Hematopoietic multipotent progenitor cell treated with erythropoietin and hydrocortisone succinate and interleukin-3 and kit ligand, for 15 days (in vitro differentiated cells): ENCODE data around the gene SYT9.
"Not testable (repeated sequence)": the region's sequence is repeated elsewhere in the genome, so short reads cannot be mapped to it uniquely, and the experiment has no call there.

ENCODE experiments used
- DNase-seq: peaks from one replicate; pipeline ENCODE4 v3.0.0-alpha.2; 2015; ENCODE audit warnings: low spot score

The SYT9 gene

DNA sequence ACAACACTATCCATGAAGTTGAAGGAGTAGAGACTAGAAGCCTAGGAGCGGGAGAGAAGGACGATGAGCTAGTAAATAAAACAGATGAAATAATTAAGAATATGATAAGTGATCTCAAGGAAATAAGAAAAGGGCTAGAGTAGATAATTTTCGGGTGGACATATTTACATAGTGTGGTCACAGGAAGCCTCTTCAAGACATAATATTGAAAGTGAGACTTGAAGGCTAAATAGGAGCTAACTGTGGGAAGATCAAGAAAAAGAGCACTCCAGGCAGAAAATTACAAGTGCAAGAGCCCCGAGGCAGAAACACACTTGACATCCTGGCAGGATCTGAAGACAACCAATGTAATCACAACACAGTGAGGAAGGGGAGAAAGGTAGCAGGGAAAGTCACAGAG is 250.2 kb downstream of the SYT9 start:
- no peak for DNase-seq

DNA sequence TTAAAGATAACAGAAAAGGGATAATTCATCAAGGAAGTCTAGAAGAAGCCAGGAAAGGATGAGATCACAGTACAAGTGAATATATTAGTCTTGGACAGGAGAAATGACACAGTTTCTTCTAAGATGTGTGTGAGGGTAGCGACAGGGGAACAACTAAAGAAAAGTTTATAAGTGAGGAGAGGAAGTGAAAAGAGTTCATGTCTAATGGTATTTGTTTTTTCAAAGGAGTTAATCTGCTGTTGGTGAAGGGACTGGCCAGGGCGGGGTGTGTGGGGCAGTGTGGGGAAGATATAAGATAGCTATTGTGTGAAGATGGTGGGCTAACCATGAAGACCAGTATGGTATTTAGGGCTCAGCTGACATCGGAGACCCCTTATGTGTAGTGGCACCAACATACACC is 254.5 kb downstream of the SYT9 start:
- DNase-seq, result no peak

DNA sequence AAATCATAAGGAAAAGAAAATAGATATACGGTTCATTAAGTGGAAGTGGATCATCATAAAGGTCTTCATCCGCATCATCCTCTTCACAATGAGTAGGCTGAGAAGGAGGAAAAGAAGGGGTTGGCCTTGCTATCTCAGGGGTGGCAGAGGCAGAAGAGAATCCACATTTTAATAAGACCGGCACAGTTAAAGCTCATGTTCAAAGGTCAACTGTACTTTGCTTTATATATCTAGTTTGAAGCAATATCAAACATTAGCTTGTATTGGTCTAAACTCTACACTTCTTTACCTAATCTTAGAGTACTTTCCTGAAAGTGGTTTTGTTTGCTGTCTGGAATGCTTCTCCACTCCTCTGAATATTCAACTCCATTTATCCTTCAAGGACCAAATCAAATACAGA is 256.4 kb downstream of the SYT9 start:
- no peak for DNase-seq

DNA sequence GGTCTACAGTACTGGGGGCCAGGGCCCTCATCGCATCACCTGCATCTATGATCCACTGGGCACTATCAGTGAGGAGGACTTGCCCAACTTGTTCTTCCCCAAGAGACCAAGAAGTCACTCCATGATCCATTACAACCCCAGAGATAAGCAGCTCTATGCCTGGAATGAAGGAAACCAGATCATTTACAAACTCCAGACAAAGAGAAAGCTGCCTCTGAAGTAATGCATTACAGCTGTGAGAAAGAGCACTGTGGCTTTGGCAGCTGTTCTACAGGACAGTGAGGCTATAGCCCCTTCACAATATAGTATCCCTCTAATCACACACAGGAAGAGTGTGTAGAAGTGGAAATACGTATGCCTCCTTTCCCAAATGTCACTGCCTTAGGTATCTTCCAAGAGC is 258.3 kb downstream of the SYT9 start:
- no peak for DNase-seq

DNA sequence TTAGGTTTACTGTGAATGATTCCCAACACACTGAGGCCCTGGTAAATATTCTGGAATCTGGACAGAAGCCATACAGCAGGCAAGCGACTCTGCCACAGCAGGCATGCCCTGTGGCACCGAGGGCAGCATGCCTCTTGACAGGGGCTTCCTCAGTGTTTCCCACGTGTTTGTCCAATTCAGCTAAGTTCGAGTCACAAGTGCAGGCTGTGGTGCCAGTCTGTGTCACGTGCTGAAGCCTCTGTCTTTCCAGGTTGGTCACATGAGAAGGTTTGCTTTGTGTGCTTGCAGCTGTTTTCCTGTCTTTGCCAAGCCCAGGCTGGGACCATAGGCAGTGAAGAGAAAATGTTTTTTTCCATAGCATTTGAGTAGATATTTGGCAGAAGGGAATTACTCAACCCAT is 259.7 kb downstream of the SYT9 start:
- no peak for DNase-seq

DNA sequence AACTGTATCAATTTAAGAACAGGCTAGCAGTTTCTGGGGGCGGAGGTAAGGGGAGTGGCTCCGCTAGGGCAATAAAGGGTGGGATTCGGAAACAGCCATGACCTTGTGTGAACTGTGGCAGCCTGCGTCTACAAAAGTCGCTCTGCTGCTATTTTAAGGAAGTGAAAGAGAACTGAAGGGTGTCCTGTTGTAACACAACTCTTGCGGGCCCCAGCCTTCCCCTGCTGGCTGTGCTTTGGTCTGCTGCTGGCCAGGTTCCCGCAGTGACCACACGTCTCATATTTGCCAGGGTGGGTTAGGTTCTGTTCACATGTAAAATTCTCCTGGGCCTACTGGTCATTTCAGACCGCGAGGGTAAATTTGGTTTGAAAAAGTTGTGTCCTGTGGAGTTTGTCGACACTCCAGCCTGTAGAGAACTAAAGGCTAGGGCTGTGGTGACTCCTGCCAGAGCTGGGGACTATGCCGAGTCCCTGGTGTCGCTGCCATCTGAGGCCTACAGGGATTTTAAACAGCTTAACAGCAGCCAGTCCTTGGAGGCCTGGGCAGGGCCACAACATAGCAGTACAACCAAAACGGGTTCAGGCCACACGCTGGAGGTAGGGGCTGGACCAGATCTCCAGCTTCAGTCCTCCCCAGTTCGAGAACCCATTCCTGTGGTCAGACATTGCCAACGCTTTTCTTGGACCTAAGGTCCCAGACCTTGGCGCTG is 261.0 kb downstream of the SYT9 start:
- DNase-seq, result no peak

DNA sequence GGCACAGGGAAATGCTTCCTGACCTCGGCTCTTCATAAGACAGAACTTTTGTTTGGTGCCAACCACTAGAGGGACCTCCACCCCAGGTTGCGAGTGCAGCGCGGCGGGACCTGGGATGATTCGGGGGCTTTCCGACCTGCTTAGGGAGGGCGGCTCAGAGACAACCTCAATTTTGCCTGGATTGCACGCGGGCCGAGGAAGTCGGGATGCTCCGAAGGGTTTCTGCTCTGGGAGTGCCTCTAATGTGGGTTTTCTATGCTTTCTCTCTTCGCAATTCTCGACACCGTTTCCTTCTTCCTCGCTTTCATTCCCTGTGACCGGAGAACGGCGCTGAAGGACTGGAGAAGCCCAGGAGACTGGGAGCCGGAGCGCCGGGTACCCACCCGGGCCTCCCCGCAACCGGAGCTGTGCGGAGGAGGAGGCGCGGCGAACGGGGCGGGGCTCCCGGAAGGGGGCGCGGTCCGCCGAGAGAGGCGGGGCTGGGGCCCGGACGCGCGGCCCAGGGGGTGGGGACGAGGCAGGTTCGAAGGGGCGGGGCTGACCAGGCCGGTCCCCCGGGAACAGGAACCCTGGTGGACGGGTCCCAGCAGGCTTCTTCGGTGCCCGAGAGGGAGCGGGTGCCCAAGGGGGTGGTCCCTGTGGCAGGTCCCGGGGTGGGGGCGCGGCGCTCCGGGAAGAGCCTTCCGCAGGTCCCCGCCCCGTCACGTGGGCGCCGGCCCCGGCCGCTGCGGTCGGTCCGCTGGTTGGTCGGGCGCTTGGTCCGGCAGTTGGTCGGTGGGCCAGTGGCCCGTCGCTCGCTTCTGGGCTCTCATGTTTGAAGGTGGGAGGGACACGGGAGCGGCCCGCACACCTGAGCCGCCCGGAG is 261.8 kb downstream of the SYT9 start, which contains the start of gene PPFIBP2:
TSS of gene PPFIBP2 (plus strand) at position 766 of the 865 bp plus-strand sequence. CDS start 35,477 bp downstream, outside the sequence.
- DNase-seq, result peak; percentile 77

DNA sequence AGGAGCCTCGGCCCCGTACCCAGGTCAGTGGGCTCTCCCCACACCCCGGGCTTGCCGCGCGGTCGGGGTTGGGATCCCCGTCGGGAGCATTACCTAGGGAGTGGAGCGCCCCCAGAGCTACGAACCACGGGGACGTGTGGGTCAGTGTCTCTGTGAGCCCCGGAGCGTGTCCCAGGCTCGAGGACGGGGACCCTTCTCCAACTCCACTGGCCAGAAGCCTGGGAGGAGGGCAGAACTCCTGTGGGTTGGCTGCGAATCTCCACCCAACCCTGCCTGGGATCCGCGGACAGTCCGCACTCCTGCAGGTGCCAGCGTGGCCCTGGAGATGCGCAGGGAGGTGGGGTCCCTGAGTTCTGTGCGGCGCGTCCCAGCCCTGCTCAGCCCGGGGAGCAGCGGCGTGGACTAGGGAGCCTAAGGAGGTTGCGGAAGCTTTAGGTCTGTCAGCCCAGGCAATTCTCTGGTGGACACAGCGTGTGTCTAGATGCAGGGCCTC is 262.4 kb downstream of the SYT9 start:
- DNase-seq, result no peak

DNA sequence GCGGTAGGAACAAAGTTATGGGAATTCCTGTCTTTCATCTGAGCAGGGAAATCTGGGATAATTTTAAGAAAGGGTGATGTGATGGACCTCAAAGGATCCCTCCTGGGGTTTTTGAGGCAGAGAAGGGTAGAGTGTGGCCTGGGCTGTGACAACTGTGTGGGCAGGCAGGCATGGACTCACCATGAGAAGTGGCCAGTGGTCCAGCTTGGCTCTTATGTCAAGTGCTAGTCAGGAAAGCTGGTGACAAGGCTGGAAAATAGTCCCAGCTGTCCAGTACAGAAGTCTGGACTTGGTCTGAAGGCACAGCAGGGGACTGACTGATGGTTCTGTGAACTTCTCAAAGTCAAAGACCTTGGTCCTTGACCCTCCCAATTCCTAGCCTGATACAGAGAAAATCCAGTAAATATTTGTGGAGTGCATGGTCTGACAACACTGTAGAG is 263.8 kb downstream of the SYT9 start:
- no peak for DNase-seq

DNA sequence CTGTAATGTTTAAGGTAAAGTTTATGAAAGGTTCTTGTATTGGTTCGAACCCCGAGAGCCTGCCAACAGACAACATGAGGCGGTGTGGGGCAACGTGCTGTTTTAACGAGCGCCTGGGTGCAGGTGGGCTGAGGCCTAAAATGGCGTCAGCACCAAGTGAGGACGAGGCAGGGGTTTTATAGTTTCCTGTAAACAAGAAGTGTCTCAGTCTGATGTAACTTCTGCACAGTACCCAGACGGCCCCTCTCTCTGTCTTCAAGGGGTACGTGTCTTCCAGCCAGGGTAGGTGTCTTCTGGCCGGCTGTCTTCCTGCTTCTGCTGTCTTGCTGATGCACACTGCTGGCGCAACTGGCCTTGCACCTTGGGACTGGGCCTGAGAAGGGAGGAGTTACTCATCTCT is 264.8 kb downstream of the SYT9 start:
- DNase-seq, result no peak

DNA sequence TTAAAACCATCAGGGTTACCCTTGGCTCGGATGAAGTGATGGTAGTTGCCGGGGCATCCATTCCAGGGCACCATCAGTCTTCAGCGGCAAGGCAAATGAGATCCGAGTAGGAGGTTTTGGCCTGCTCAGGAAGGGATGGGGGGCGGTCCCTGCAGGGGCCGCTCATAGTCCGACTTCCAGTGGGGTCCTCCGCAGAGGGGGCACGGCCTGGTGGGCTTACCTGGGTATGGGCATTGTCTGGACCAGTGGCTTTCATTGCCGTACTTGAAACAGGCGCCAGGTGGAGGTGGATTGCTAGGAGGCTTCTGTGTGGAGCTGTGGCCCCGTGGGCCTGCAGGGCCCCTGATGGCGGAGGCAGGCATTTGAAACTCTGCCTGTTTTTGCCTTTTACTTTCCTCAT is 266.0 kb downstream of the SYT9 start:
- DNase-seq, result not testable (repeated sequence)
